K562 treated with DMSO at 1 percent for 24 hours (cell line): ENCODE results near the gene ARL5C. TPM values are rescaled to one million over a fixed set of nuclear protein-coding genes. Genes with fewer than 3 reads are reported as not detected.

Experiments used
- total RNA-seq: library from RNA; unstranded; fragments of 300-600 nt; gene quantifications from 2 replicates; pipeline ENCODE4 v1.2.3, GENCODE V29; 2022; ENCODE audit warnings: low read depth; ENCODE audit not compliant: insufficient read depth

ARL5C gene
- not detected in 2 replicates for total RNA-seq

GRCh38 chr17:39165841-39166349 is at the start of gene ARL5C:
Gene ARL5C (minus strand): TSS chr17:39166161. CDS start chr17:39165760, 401 bp downstream.

GRCh38 chr17:39200070-39200879 is 34.3 kb upstream of the ARL5C start, which contains the start of gene RPL19:
Gene RPL19 (plus strand): TSS chr17:39200283. CDS start chr17:39200345, 62 bp downstream.

GRCh38 chr17:39197380-39198185 is 31.6 kb upstream of the ARL5C start, which contains the start of gene CACNB1:
Gene CACNB1 (minus strand): TSS chr17:39197669. CDS start chr17:39197495, 174 bp downstream.

DNA sequence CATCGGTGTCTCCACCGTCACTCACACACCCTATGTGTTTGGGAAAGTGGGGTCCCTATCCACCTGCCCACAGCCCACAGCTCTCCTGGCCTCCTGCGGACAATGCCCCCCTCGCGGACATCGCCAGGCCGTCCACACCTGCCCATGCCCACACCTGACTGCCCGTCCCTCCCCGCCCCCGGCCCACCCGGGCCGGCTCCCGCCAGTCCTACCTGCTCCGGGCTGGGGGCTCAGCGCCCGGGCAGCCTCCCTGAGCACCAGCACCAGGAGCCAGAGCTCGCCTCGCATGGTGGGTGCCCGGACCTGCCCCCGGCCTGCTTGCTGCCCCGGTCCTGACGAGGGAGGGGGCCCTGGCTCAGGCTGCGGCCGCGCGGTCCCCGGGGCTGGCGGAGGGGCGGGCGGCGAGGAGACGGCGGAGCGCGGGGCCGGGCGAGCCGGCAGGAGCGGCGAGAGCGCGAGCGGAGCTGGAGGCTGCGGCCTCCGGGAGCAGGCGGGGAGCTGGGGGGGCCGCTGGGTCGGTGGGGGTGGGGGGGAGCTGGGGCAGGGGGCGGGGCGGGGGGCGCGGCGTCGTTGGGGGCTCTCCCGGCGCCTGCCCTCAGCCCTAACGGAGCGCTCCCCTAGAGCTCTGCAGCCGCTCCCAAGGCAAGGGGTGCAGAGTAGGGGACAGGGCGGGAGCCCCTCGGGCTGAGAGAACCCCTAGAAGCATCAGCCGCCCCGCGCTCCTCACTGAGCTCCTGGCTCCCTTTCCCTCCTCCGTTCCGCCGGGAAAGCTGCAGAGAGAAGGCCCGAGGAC is 14.6 kb downstream of the ARL5C start, which contains the start of gene PLXDC1:
PLXDC1 (minus strand) TSS at position 488 of the 793 bp plus-strand sequence; CDS start at position 288, 200 bp downstream.

Other genes with a start within 250 kb of the ARL5C start
- gene FBXO47, start 198.8 kb downstream of the ARL5C start, total RNA-seq: not detected in 2 replicates
- gene PLXDC1, start 14.5 kb downstream of the ARL5C start, total RNA-seq: not detected in 2 replicates
- 1.3 and 1.6 TPM in 2 replicates for gene CACNB1, start 31.5 kb upstream of the ARL5C start, total RNA-seq
- gene RPL19, start 34.1 kb upstream of the ARL5C start, total RNA-seq: 4,157 and 4,223 TPM in 2 replicates
- not detected in 2 replicates for gene STAC2, start 59.8 kb upstream of the ARL5C start, total RNA-seq
- 7.3 and 7.4 TPM in 2 replicates for gene FBXL20, start 235.5 kb upstream of the ARL5C start, total RNA-seq